Measurements from ENCODE around the gene GALC.

GALC gene

DNA sequence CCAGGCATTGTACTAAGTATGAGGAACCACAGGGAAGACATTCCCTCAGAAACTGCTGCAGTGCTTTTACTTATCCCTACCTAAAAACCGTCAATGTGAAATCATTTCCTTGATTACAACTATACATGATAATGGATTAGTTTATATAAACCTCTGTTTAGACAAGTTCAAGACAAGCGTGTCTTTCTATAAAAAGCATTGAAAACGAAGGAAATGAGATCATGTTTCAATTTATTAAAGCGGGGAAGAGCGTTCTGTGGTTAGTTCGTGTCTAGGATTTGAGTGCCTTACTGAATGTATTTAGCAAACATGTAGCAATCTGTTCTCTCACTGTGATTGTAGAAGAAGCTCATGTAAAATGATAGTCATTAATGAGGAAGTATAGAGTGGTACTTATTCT lies 37.5 kb downstream of the GALC start:
- H3K27ac ChIP-seq, result no peak overlapping the region
- TF ChIP-seq, protein P1, sequence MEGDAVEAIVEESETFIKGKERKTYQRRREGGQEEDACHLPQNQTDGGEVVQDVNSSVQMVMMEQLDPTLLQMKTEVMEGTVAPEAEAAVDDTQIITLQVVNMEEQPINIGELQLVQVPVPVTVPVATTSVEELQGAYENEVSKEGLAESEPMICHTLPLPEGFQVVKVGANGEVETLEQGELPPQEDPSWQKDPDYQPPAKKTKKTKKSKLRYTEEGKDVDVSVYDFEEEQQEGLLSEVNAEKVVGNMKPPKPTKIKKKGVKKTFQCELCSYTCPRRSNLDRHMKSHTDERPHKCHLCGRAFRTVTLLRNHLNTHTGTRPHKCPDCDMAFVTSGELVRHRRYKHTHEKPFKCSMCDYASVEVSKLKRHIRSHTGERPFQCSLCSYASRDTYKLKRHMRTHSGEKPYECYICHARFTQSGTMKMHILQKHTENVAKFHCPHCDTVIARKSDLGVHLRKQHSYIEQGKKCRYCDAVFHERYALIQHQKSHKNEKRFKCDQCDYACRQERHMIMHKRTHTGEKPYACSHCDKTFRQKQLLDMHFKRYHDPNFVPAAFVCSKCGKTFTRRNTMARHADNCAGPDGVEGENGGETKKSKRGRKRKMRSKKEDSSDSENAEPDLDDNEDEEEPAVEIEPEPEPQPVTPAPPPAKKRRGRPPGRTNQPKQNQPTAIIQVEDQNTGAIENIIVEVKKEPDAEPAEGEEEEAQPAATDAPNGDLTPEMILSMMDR (conservative IDR thresholded peaks at IDR 0.05), result no peak
- TF ChIP-seq ZFX (IDR thresholded peaks at IDR 0.05), result no peak

DNA sequence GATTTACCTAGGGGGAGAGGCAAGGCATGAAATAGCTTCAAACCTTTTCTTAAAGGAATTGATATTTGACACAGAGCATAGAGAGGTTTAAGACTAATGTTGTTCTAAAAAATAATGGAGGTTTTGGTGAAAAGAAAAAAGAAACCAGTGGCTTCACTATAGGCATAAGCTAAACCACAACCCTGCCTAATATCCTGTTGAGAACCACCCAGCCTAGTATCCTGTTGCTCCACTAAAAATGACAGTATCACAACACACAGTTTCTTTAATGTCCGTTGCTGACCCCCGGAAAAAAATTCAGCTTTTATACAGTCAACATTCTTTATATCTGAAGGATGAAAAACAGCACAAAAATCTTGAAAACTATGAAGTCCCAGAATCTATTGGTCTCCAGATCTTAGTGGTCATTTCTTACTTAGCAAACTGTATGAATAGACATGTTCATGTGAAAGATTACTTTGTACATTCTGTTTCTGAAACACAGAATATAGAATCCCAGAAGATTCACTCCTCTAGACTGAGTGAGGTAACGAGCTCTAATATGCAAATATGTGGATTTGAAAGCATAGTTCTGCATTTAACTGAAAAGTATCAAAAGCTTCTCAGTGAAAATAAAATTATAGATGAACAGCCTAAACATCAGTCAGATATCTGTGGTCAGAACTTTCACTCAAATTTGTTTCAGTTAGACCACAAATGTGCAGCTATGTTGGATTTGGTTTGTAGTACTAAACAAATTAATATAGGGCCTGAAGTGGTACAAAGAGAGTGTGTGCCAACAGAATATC lies 40.5 kb downstream of the GALC start:
- TF ChIP-seq, protein P1 (conservative IDR thresholded peaks at IDR 0.05), result no peak
- TF ChIP-seq ZFX (IDR thresholded peaks at IDR 0.05), result no peak
- H3K27ac ChIP-seq, result no peak overlapping the region

DNA sequence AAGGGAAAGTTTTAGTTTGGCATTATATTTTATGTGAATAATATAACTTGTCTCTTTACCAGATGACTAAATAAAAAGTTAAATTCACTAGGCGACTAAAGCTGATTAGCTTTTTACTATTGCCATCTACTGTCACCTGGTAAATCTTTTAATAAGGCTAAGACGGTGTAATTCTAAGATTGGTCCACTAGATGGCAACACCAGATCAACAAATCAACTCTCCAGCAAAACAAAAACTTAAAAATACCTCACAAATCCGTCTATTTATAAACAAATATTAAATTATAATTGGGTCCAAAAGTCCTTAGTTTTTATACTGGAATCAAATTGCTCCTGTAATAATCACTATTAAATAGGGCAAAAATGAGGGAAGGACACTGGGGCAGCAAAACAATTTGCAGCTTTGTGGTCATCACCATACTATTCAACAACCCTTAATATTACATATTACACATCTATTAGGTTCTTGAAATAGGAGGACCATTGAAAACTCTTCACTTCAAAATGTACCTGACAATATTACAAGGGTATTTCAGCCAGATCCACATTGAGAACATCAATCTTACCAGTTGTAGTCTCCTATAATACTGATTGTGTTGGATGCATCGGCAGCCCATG lies 47.9 kb downstream of the GALC start:
- no peak overlapping the region for H3K27ac ChIP-seq
- TF ChIP-seq, protein P1 (conservative IDR thresholded peaks at IDR 0.05), result peak; percentile 82
- TF ChIP-seq ZFX (IDR thresholded peaks at IDR 0.05), result no peak

DNA sequence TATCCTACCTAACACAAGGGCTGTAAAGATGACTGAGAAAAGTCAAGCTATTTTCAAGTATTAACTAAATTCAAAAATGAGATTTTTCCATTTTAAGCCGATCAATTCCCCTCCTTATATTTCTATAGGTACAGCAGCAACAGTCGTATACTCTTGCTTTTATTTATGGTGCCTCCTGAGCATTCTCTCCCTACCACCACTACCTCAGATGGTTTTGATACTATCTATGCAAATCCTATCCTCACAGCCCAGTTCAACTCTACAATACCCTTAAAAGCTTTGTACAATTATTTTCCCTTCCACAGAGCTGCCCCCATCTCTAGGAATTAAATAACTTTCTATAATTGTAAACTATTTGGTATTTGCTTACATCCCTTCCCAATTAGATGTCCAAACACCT lies 52.1 kb downstream of the GALC start:
- no peak overlapping the region for H3K27ac ChIP-seq
- no peak for TF ChIP-seq ZFX (IDR thresholded peaks at IDR 0.05)
- TF ChIP-seq, protein P1 (conservative IDR thresholded peaks at IDR 0.05), result no peak

DNA sequence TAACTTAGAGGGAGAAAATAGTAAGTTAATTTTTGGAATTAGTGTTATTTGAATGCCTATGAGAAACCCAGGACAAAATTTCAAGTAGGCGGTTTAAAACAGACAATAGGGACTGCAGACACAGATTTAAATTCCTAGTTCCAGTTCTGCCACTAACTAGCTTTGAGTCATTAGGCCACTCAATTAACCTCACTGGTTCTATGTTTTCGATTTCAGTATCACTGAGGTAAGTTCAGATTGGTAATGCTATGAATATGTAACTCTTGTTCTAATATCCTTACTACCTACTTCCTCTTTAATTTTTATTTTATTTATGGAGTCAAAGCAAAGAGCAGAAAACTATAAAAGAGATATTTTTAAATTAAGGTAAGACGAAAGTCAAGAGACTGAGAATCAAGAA lies 52.6 kb downstream of the GALC start:
- H3K27ac ChIP-seq, result no peak overlapping the region
- TF ChIP-seq, protein P1 (conservative IDR thresholded peaks at IDR 0.05), result no peak
- TF ChIP-seq ZFX (IDR thresholded peaks at IDR 0.05), result no peak

DNA sequence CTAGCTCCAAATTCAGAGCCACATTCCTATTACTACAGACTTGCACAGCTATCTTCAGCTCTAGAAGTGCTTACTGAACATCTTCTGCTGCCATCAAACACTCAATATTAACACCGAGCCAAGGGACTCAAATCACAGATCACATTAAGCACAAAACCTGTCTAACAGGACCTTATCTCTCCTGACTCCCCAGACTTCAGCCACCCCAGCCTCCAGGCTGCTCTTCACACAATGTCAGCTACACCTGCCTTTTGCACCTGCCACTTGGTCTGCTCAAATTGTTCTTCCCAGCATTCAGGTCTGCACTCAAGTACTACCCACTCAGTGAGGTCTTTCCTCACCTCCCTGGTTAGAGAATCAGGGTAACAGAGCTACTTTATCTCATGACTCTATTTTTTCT lies 57.1 kb downstream of the GALC start:
- TF ChIP-seq, protein P1 (conservative IDR thresholded peaks at IDR 0.05), result no peak
- no peak for TF ChIP-seq ZFX (IDR thresholded peaks at IDR 0.05)
- H3K27ac ChIP-seq, result no peak overlapping the region

DNA sequence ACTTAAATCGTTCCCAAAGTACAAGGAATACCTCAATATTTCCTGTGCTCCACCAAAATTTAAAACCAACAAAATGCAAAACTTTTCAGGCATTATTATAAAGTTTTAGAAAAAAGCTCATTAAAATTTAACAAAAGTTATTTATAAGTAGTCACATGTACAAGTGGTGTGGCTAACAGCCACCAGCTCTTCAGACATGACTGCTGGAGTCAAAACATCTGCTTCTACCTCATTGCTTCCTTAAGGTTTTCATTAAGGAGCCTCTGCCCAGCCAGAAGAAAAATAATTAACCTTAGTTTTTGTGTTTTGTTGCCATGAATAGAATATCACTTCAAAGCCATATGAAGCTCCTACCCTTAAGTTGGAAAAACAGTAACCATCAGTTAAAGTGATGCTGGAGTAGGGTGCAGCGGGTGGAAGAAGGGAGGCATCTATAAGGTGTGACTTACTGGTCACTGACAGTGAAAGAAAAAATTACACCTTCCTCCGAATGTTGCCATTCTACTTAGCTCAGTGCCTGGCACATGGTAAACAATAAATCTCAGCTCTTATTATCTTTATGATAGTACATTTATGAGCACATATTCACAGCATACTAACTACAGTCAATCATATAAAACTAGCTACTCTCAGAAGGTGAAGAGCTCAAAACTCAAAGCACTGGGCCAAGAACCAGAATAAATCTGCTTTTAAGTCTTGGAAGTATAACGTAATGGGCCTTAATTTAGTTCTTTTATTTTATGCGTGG lies 57.7 kb downstream of the GALC start:
- no peak overlapping the region for H3K27ac ChIP-seq
- TF ChIP-seq, protein P1 (conservative IDR thresholded peaks at IDR 0.05), result no peak
- TF ChIP-seq ZFX (IDR thresholded peaks at IDR 0.05), result no peak
